GM23338 (cell line): ENCODE data around the gene NPHS1.

Experiments used
- CREB1 ChIP-seq: fragments of 250-450 bp; sonication (Bioruptor Pico); IDR thresholded peaks from 2 replicates; pipeline ENCODE4 v1.5.0; 2020; ENCODE audit warnings: low read depth, mild to moderate bottlenecking, moderate library complexity
- CTCF ChIP-seq, 2 experiments: fragments of 200-600 bp in 1 of 2; sonication (generic) in 1 of 2; conservative IDR thresholded peaks; 2 replicates each; pipeline versions ENCODE4 v1.5.1 to v1.6.1; 2016 to 2017; ENCODE audit warnings: antibody characterized with exemption in 2 of 2, low read depth in 2 of 2, mild to moderate bottlenecking in 2 of 2, moderate library complexity in 1 of 2
- ETS1 ChIP-seq: IDR thresholded peaks from 2 replicates; pipeline ENCODE4 v1.6.1; 2016; ENCODE audit warnings: antibody characterized with exemption
- EZH2 ChIP-seq: fragments of 200-600 bp; sonication (generic); IDR thresholded peaks from one replicate; pipeline ENCODE4 v1.8.0; 2017; ENCODE audit warnings: antibody characterized with exemption, mild to moderate bottlenecking, low read depth; ENCODE audit not compliant: unreplicated experiment
- EZH2phosphoT487 ChIP-seq: fragments of 200-600 bp; sonication (generic); IDR thresholded peaks from one replicate; pipeline ENCODE4 v1.8.1; 2018; ENCODE audit warnings: antibody characterized with exemption; ENCODE audit not compliant: unreplicated experiment
- POLR2AphosphoS5 ChIP-seq: IDR thresholded peaks from 2 replicates; pipeline ENCODE4 v1.6.1; 2016; ENCODE audit warnings: antibody characterized with exemption, low read depth
- ZNF114 ChIP-seq: fragments of 250-450 bp; sonication (Bioruptor Pico); IDR thresholded peaks from 2 replicates; pipeline ENCODE4 v1.5.0; 2020; ENCODE audit warnings: mild to moderate bottlenecking, moderate library complexity
- ZNF331 ChIP-seq: fragments of 250-450 bp; sonication (Bioruptor Pico); IDR thresholded peaks from 2 replicates; pipeline ENCODE4 v1.5.0; 2020; ENCODE audit warnings: low read depth, mild to moderate bottlenecking, moderate library complexity

- TF ChIP-seq EZH2phosphoT487: no peak
- no peak for TF ChIP-seq EZH2
- TF ChIP-seq CTCF (conservative IDR thresholded peaks at IDR 0.05; ENCODE audit: low read depth in 2 of 2): no peak
- TF ChIP-seq POLR2AphosphoS5: no peak
- no peak for TF ChIP-seq ZNF331 (CRISPR knock-in tag)
- no peak for TF ChIP-seq ETS1
- TF ChIP-seq CREB1 (CRISPR knock-in tag): no peak
- TF ChIP-seq ZNF114 (CRISPR knock-in tag): no peak
Observed at GRCh38 chr19:35822579-35822978, 29.7 kb downstream of the NPHS1 start.
